HEK293T (cell line): ENCODE results near the gene ARHGEF16.

Experiments
- CTCF ChIA-PET: fragments of 350-600 bp; formaldehyde crosslinking; extraction: SDS; loops from one replicate; lab custom pipeline; 2021; ENCODE audit warnings: antibody characterized with exemption, inconsistent platforms; lab: Yijun Ruan, JAX
- POLR2A ChIA-PET: fragments of 350-600 bp; formaldehyde crosslinking; extraction: SDS; loops from one replicate; lab custom pipeline; 2020; ENCODE audit warnings: antibody characterized with exemption, inconsistent platforms; lab: Yijun Ruan, JAX
- DNase-seq: peaks from one replicate; pipeline ENCODE4 v3.0.0; 2012; ENCODE audit warnings: mixed read lengths; ENCODE audit errors: extremely low spot score
- ARNT ChIP-seq: fragments of 450-650 bp; IDR thresholded peaks from 2 replicates; pipeline ENCODE4 v1.6.1; 2017; ENCODE audit warnings: mild to moderate bottlenecking
- BHLHE40 ChIP-seq: fragments of 450-650 bp; IDR thresholded peaks from 2 replicates; pipeline ENCODE4 v1.6.1; 2016; ENCODE audit warnings: mild to moderate bottlenecking, moderate library complexity, borderline replicate concordance
- CTBP1 ChIP-seq: fragments of 450-650 bp; IDR thresholded peaks from 2 replicates; pipeline ENCODE4 v1.6.1; 2016; ENCODE audit warnings: borderline replicate concordance
- ELF4 ChIP-seq: fragments of 450-650 bp; IDR thresholded peaks from 2 replicates; pipeline ENCODE4 v1.6.1; 2017; ENCODE audit warnings: antibody characterized with exemption
- FOXA1 ChIP-seq: fragments of 450-650 bp; IDR thresholded peaks from 2 replicates; pipeline ENCODE4 v1.6.1; 2016; ENCODE audit warnings: mild to moderate bottlenecking
- FOXK2 ChIP-seq: fragments of 450-650 bp; IDR thresholded peaks from 2 replicates; pipeline ENCODE4 v1.6.1; 2016; ENCODE audit warnings: mild to moderate bottlenecking
- FOXM1 ChIP-seq: fragments of 450-650 bp; IDR thresholded peaks from 2 replicates; pipeline ENCODE4 v1.6.1; 2017; ENCODE audit warnings: mild to moderate bottlenecking, borderline replicate concordance
- HDGF ChIP-seq: fragments of 450-650 bp; IDR thresholded peaks from 2 replicates; pipeline ENCODE4 v1.6.1; 2017; ENCODE audit warnings: antibody characterized with exemption, borderline replicate concordance
- L3MBTL2 ChIP-seq: fragments of 450-650 bp; conservative IDR thresholded peaks from 2 replicates; pipeline ENCODE4 v1.6.1; 2016; ENCODE audit warnings: mild to moderate bottlenecking
- LEF1 ChIP-seq: fragments of 450-650 bp; IDR thresholded peaks from 2 replicates; pipeline ENCODE4 v1.6.1; 2017; ENCODE audit warnings: mild to moderate bottlenecking, borderline replicate concordance
- NFRKB ChIP-seq: fragments of 450-650 bp; IDR thresholded peaks from 2 replicates; pipeline ENCODE4 v1.6.1; 2016; ENCODE audit warnings: mild to moderate bottlenecking, moderate library complexity
- SP1 ChIP-seq: fragments of 450-650 bp; IDR thresholded peaks from 2 replicates; pipeline ENCODE4 v1.6.1; 2017
- SUZ12 ChIP-seq: fragments of 450-650 bp; IDR thresholded peaks from 2 replicates; pipeline ENCODE4 v1.6.1; 2016; ENCODE audit warnings: mild to moderate bottlenecking
- TARDBP ChIP-seq: fragments of 450-650 bp; IDR thresholded peaks from 2 replicates; pipeline ENCODE4 v1.6.1; 2016
- ZNF384 ChIP-seq: fragments of 450-650 bp; IDR thresholded peaks from 2 replicates; pipeline ENCODE4 v1.6.1; 2016
- TF ChIP-seq, protein P1 (sequence below): fragments of 450-650 bp; IDR thresholded peaks from 2 replicates; pipeline ENCODE4 v1.6.1; 2016

ARHGEF16 gene

DNA sequence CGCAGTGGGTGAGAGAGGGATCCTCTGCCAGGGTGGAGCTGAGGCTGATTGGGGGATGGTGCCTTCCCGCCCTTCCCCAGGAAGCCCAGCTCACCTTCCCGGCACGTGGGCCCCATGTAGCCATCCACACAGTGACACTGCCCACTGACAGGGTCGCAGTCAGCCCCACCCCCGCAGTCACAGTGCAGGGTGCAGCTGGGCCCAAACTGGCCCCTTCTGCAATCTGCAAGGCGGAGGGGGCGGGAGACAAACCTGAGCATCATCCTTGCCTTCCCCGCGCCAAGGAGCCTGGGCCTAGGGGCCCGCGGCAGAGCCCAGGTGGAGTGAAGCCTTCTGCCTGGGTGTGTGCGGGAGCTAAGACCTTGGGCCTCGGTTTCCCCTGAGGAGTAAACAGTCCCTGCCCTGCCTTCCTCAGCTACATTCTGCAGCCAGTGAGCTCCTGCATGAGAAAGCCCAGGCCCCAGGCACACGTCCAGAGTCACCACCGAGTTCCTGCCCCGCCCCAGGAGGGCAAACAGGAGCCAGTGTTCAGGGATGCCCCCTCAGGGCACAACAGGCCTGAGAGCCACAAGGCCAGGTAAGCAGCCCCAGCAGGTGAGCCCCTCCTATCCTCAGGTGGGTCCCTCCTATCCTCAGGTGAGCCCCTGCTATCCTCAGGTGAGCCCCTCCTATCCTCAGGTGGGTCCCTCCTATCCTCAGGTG, 38.2 kb downstream of the ARHGEF16 start:
- ChIA-PET POLR2A (no interaction called here), CTCF (interaction anchor here (1.1 kb wide), 1 partner anchor 40 kb away, joined by 3 read pairs; no protein-coding TSS in a partner anchor)
- TF ChIP-seq FOXM1, result no peak
- TF ChIP-seq L3MBTL2, result no peak
- TF ChIP-seq, protein P1, sequence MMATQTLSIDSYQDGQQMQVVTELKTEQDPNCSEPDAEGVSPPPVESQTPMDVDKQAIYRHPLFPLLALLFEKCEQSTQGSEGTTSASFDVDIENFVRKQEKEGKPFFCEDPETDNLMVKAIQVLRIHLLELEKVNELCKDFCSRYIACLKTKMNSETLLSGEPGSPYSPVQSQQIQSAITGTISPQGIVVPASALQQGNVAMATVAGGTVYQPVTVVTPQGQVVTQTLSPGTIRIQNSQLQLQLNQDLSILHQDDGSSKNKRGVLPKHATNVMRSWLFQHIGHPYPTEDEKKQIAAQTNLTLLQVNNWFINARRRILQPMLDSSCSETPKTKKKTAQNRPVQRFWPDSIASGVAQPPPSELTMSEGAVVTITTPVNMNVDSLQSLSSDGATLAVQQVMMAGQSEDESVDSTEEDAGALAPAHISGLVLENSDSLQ, result no peak
- no peak for TF ChIP-seq BHLHE40
- no peak for TF ChIP-seq NFRKB
- TF ChIP-seq ZNF384, result no peak
- TF ChIP-seq SUZ12, result no peak
- TF ChIP-seq ELF4, result no peak
- TF ChIP-seq ARNT, result no peak
- TF ChIP-seq FOXA1, result no peak
- no peak for DNase-seq

DNA sequence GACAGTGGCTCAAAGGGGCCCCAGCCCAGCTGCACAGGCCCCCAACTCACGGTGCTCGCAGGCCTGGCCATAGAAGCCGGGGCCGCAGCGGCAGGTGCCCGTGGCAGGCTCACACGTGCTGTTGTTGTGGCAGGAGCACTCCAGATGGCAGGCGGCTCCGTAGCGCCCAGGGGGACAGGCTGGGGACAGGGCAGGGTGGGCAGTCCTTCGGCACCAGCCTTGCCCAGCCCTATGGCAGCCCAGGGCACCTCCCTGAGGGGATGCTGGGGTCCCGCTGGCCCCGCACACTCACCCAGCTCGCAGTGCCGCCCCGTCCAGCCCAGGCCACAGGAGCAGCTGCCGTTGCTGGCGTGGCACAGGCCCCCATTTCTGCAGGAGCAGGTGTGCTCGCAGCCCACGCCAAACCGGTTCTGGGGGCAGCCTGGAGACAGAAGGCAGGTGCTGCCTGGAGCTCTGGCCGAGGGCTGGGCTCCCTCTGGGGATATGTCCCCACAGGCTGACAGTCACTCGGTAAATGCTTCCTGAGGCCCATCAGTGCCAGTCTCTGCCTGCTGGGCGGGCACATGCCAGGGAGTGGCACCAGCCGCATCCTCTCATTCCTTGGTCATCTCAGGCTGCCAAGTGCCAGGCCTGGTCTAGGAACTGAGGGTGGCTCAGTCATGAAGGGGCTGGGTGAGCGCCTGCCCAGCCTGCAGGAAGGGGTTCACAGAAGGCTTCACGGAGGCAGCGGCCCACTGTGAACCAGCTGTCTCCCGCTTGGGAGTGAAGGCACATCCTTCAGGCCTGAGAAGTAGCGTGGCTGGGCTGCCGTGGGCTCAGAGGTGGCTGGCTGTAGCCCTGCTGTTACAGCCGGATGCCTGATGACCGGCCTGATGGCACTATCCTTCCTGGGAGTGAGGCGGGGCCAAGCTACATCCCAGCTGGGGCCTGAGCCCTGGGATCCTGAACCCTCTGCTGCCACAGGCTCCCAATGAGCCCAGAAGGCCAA, 40.1 kb downstream of the ARHGEF16 start:
- CTCF ChIA-PET, result interaction anchor here (0.6 kb wide), 1 partner anchor 199 kb away, joined by 3 read pairs; no protein-coding TSS in a partner anchor
- TF ChIP-seq SP1 (no peak), L3MBTL2 (no peak), NFRKB (no peak), FOXK2 (no peak)
- POLR2A ChIA-PET, result no interaction called here
- no peak for DNase-seq

DNA sequence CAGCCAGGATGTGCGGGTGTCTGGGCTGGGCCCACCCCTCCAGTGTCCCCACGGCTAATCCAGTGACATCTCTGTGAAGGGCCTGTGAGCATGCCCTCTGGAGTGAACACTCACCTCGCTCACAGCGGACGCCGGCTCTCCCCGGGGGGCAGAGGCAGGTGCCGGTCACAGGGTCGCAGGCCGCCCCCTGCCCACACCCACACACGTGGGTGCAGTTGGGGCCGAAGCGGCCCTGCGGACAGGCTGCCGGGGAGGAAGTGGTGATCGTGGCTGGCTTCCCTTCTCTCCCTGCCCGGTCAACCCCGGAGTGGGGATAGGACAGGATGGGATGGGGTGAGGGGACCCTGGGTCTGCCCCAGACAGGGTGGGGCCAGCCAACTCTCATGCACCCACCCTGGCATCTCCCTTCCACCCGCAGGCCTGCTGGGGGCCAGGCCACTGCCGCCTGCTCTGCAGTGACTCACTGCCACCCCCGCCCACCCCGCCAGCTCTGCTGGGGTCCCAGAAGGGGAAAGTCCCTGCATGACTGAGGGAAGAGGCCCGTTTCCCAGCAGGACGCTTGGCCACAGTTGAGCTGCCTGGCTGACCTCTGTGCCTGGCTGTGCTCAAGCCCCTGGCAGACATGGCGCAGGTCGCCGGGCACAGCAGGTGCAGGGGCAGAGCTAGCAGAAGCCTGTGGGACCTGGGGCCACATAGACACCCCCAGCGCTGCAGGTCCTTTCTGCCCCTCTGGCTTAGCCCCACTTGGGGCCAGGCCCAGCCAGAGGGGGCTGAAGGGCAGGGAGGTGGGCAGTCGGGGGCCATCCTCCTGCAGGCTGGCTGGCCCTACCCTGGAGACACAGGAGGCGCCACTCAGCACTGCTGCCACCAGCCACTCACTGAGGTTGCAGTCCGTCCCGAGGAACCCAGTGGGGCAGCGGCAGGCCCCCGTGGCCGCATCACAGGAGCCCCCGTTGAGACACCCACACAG, 41.6 kb downstream of the ARHGEF16 start:
- POLR2A ChIA-PET, result no interaction called here
- TF ChIP-seq, protein P1, result no peak
- TF ChIP-seq HDGF, result no peak
- no peak for TF ChIP-seq FOXK2
- no peak for TF ChIP-seq TARDBP
- TF ChIP-seq CTBP1, result no peak
- TF ChIP-seq NFRKB, result no peak
- no peak for TF ChIP-seq SUZ12
- no peak for TF ChIP-seq SP1
- CTCF ChIA-PET, result no interaction called here
- DNase-seq, result no peak

DNA sequence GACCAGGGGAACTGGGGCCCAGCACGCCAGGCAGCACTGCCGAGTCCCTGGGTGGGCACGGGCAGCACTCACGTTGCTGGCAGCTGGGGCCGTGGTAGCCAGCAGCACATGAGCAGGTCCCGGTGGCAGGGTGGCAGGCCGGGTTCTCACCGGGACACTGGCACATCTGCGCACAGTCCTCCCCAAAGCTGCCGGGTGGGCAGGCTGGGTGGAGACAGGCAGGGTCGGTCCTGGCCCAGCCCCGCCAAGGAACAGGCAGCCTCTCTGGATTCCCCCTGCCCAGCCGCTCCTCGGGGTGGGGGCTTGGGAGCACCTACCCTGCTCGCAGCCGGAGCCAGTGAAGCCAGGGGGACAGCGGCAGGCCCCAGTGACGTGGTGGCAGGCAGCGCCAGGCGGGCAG, 42.5 kb downstream of the ARHGEF16 start:
- ChIA-PET CTCF (no interaction called here), POLR2A (no interaction called here)
- DNase-seq, result no peak
- no peak for TF ChIP-seq LEF1
- no peak for TF ChIP-seq BHLHE40
- TF ChIP-seq CTBP1, result no peak
- no peak for TF ChIP-seq FOXM1
- no peak for TF ChIP-seq ELF4
- TF ChIP-seq HDGF, result no peak

DNA sequence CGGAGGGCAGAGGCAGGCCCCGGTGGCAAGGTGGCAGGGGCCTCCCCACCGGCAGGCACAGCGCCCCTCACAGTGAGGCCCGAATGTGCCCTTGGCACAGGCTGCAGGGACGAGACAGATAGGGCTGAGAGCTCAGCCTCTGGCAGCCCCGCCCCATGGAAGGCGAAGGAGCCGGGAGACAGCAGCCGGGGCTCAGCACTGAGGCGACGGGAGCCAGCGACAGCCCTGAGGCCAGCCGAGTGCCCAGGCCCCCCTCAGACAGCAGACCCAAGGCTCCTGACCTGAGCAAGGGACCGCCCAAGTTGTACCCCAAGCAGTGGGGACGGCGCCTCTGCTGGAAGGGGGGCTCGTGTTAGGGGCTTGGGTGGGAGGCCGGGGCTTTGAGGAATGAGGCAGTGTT, 43.1 kb downstream of the ARHGEF16 start:
- DNase-seq, result no peak
- ChIA-PET POLR2A (no interaction called here), CTCF (interaction anchor here (1.2 kb wide), 1 partner anchor 117 kb away, joined by 3 read pairs; no protein-coding TSS in a partner anchor)
- TF ChIP-seq ARNT (no peak), HDGF (no peak), LEF1 (no peak)

DNA sequence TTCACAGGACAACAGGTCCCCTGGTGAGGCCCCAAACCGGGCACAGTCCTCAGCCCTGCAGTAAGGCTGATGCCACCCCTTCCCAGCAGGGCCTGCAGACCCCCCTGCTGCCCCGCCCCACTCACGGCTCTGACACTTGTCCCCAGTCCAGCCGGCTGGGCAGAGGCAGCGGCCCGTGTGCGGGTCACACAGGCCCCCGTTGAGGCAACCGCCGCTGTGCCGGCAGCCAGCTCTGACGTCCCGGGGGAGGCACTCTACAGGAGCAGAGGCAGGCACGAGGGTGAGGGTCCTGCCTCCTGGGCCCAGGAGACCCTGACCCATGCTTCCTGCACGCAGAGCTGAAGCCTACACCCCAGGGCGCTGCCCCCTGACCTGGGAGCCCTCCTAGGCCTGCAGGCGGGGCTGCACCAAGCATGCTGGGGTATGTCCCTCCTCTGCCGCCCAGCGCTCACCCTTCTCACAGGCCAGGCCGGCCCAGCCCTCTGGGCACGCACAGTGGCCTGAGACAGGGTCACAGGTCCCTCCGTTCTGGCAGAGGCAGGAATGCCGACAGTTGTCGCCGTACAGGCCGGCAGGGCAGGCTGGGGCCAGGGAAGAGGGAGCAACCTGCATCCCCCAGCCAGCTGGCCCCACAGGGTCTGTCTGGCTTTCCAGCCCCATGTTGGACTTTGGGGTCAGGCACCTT, 43.9 kb downstream of the ARHGEF16 start:
- ChIA-PET POLR2A (no interaction called here), CTCF (interaction anchor here (1.2 kb wide), 1 partner anchor 116 kb away, joined by 3 read pairs; no protein-coding TSS in a partner anchor)
- no peak for DNase-seq
- no peak for TF ChIP-seq FOXK2
